ENCODE measurements around the gene HECW1.
"Not testable (repeated sequence)": the region's sequence is repeated elsewhere in the genome, so short reads cannot be mapped to it uniquely, and the experiment has no call there.

GRCh38 chr7:43137121-43137744 is 24.8 kb downstream of the HECW1 start:
- not testable (repeated sequence) for TF ChIP-seq CTCF (conservative IDR thresholded peaks at IDR 0.05 in 1 of 2, IDR thresholded peaks at IDR 0.05 in 1 of 2; ENCODE audit: extremely low read depth in 1 of 2, insufficient read depth in 1 of 2, low read depth in 1 of 2, low read length in 2 of 2); EZH2 (IDR thresholded peaks at IDR 0.05; ENCODE audit: borderline replicate concordance, low read length)

Data from mammary epithelial cell (primary cell).